SK-N-SH (cell line): ENCODE results near the gene KY.

Experiments used
- FOXM1 ChIP-seq: IDR thresholded peaks from 2 replicates; pipeline ENCODE4 v1.4.0; 2012; ENCODE audit warnings: low read depth, mild to moderate bottlenecking
- MXI1 ChIP-seq: IDR thresholded peaks from 2 replicates; pipeline ENCODE4 v1.6.1; 2012; ENCODE audit warnings: mild to moderate bottlenecking, low read depth, low read length, improper control_type of control experiment
- YY1 ChIP-seq: IDR thresholded peaks from 2 replicates; pipeline ENCODE4 v1.4.0; 2012; ENCODE audit warnings: low read depth, mild to moderate bottlenecking
- TF ChIP-seq, protein P1 (sequence below): fragments of 200-600 bp; sonication (generic); IDR thresholded peaks from 2 replicates; pipeline ENCODE4 v1.6.1; 2017; ENCODE audit warnings: antibody characterized with exemption, mild to moderate bottlenecking, moderate library complexity
- TF ChIP-seq, protein P2 (sequence below): IDR thresholded peaks from 2 replicates; pipeline ENCODE4 v1.4.0; 2012; ENCODE audit warnings: low read depth

DNA sequence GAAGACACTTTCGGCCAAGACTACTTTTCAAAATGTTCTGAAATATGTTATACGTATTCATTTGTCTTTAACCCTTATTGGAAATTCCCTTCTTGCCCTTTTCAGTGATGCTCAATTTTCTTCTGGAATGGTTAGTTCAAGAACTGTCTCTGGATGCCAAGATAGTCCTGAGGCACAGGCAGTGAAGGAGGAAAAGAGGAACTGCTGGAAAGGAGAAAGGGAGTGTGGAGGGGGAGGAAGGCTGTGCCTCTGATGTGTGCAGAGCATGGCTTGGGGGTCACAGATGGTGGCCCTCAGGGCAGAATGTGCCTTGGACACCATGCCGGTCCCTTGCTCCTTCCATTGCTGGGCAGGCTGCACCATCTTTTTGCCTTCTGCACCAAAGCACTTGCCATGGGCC lies 91.2 kb downstream of the KY start:
- TF ChIP-seq, protein P1, sequence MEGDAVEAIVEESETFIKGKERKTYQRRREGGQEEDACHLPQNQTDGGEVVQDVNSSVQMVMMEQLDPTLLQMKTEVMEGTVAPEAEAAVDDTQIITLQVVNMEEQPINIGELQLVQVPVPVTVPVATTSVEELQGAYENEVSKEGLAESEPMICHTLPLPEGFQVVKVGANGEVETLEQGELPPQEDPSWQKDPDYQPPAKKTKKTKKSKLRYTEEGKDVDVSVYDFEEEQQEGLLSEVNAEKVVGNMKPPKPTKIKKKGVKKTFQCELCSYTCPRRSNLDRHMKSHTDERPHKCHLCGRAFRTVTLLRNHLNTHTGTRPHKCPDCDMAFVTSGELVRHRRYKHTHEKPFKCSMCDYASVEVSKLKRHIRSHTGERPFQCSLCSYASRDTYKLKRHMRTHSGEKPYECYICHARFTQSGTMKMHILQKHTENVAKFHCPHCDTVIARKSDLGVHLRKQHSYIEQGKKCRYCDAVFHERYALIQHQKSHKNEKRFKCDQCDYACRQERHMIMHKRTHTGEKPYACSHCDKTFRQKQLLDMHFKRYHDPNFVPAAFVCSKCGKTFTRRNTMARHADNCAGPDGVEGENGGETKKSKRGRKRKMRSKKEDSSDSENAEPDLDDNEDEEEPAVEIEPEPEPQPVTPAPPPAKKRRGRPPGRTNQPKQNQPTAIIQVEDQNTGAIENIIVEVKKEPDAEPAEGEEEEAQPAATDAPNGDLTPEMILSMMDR = no peak
- no peak for TF ChIP-seq FOXM1
- no peak for TF ChIP-seq MXI1
- TF ChIP-seq, protein P2, sequence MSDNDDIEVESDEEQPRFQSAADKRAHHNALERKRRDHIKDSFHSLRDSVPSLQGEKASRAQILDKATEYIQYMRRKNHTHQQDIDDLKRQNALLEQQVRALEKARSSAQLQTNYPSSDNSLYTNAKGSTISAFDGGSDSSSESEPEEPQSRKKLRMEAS = no peak
- TF ChIP-seq YY1 = no peak
